ENCODE results near the gene EEFSEC. TPM values are rescaled to one million over a fixed set of nuclear protein-coding genes. Genes with fewer than 3 reads are reported as not detected.

Gene EEFSEC
- total and polyA plus RNA-seq, 4 donors: 9.8 to 20.1 (median 11.6) TPM

GRCh38 chr3:128207951-128208350 is 54.7 kb downstream of the EEFSEC start:
- peak overlapping the region in 1 of 2 donors; percentile 26 for H3K27ac ChIP-seq (ENCODE audit: low read depth in 1 of 2, low read length in 1 of 2)
- H3K4me3 ChIP-seq: no peak overlapping the region
- TF ChIP-seq CTCF (IDR thresholded peaks at IDR 0.05; ENCODE audit: control extremely low read depth, extremely low read depth): no peak
- ATAC-seq (ENCODE audit: insufficient read depth, low FRiP score): no peak
- 76 to 86% methylated on average over 7 of the region's 7 CpGs for WGBS, 2 donors
- H3K36me3 ChIP-seq (ENCODE audit: control insufficient read depth in 4 of 4, insufficient read depth in 4 of 4, low read length in 4 of 4): no peaks in the 10 kb centered on the region
- peaks cover 0 to 45% (median 16%) of the 10 kb centered on the region in 5 donors for H3K4me1 ChIP-seq (ENCODE audit: control insufficient read depth in 5 of 5, insufficient read depth in 5 of 5, low read length in 5 of 5)
- no peaks in the 10 kb centered on the region for H3K9me3 ChIP-seq (ENCODE audit: control insufficient read depth in 4 of 4, insufficient read depth in 3 of 4, low read length in 3 of 4)
- H3K9ac ChIP-seq (ENCODE audit: insufficient read depth in 1 of 2, low read length in 2 of 2): no peak overlapping the region
- no peaks in the 10 kb centered on the region for H3K27me3 ChIP-seq (ENCODE audit: control insufficient read depth in 3 of 3, insufficient read depth in 3 of 3, low read length in 2 of 3)
- peak in 2 of 3 donors; percentile 34 to 57 for DNase-seq

GRCh38 chr3:128210711-128211110 is 57.4 kb downstream of the EEFSEC start:
- no peak overlapping the region for H3K4me3 ChIP-seq

GRCh38 chr3:128214056-128214455 is 60.8 kb downstream of the EEFSEC start:
- WGBS, 2 donors: 92 to 99% methylated on average over 2 of the region's 2 CpGs
- Histone ChIP-seq H3K4me3 (no peak overlapping the region), H3K9ac (ENCODE audit: insufficient read depth in 1 of 2, low read length in 2 of 2) (no peak overlapping the region), H3K9me3 (ENCODE audit: control insufficient read depth in 4 of 4, insufficient read depth in 3 of 4, low read length in 3 of 4) (peaks cover 0 to 1% (median 0%) of the 10 kb centered on the region in 4 donors), H3K36me3 (ENCODE audit: control insufficient read depth in 4 of 4, insufficient read depth in 4 of 4, low read length in 4 of 4) (peaks cover 0 to under 1% (median 0%) of the 10 kb centered on the region in 4 donors), H3K4me1 (ENCODE audit: control insufficient read depth in 5 of 5, insufficient read depth in 5 of 5, low read length in 5 of 5) (peaks cover 0 to 45% (median 29%) of the 10 kb centered on the region in 5 donors), H3K27ac (ENCODE audit: low read depth in 1 of 2, low read length in 1 of 2) (no peak overlapping the region), H3K27me3 (ENCODE audit: control insufficient read depth in 3 of 3, insufficient read depth in 3 of 3, low read length in 2 of 3) (no peaks in the 10 kb centered on the region)
- ATAC-seq (ENCODE audit: insufficient read depth, low FRiP score) (no peak), DNase-seq (no peak)
- no peak for TF ChIP-seq CTCF (IDR thresholded peaks at IDR 0.05; ENCODE audit: control extremely low read depth, extremely low read depth)

More at GRCh38 chr3:128210711-128211110, 57.4 kb downstream of the EEFSEC start:
- H3K36me3 ChIP-seq (ENCODE audit: control insufficient read depth in 4 of 4, insufficient read depth in 4 of 4, low read length in 4 of 4): no peaks in the 10 kb centered on the region
- peaks cover 0 to 40% (median 16%) of the 10 kb centered on the region in 5 donors for H3K4me1 ChIP-seq (ENCODE audit: control insufficient read depth in 5 of 5, insufficient read depth in 5 of 5, low read length in 5 of 5)
- H3K9ac ChIP-seq (ENCODE audit: insufficient read depth in 1 of 2, low read length in 2 of 2): no peak overlapping the region
- H3K27me3 ChIP-seq (ENCODE audit: control insufficient read depth in 3 of 3, insufficient read depth in 3 of 3, low read length in 2 of 3): no peaks in the 10 kb centered on the region
- DNase-seq (no peak), ATAC-seq (ENCODE audit: insufficient read depth, low FRiP score) (no peak)
- WGBS, 2 donors: 89 to 94% methylated on average over 3 of the region's 3 CpGs
- TF ChIP-seq CTCF (IDR thresholded peaks at IDR 0.05; ENCODE audit: control extremely low read depth, extremely low read depth): no peak
- no peak overlapping the region for H3K27ac ChIP-seq (ENCODE audit: low read depth in 1 of 2, low read length in 1 of 2)
- H3K9me3 ChIP-seq (ENCODE audit: control insufficient read depth in 4 of 4, insufficient read depth in 3 of 4, low read length in 3 of 4): no peaks in the 10 kb centered on the region

GRCh38 chr3:128215290-128215689 is 62.0 kb downstream of the EEFSEC start:
- no peak for ATAC-seq (ENCODE audit: insufficient read depth, low FRiP score)
- H3K9me3 ChIP-seq (ENCODE audit: control insufficient read depth in 4 of 4, insufficient read depth in 3 of 4, low read length in 3 of 4): peaks cover 0 to 1% (median 0%) of the 10 kb centered on the region in 4 donors
- 95 to 100% methylated on average over 2 of the region's 2 CpGs for WGBS, 2 donors
- H3K36me3 ChIP-seq (ENCODE audit: control insufficient read depth in 4 of 4, insufficient read depth in 4 of 4, low read length in 4 of 4): peaks cover 0 to 4% (median 0%) of the 10 kb centered on the region in 4 donors
- H3K27ac ChIP-seq (ENCODE audit: low read depth in 1 of 2, low read length in 1 of 2): no peak overlapping the region
- no peak overlapping the region for H3K4me3 ChIP-seq
- no peaks in the 10 kb centered on the region for H3K27me3 ChIP-seq (ENCODE audit: control insufficient read depth in 3 of 3, insufficient read depth in 3 of 3, low read length in 2 of 3)
- H3K9ac ChIP-seq (ENCODE audit: insufficient read depth in 1 of 2, low read length in 2 of 2): no peak overlapping the region
- H3K4me1 ChIP-seq (ENCODE audit: control insufficient read depth in 5 of 5, insufficient read depth in 5 of 5, low read length in 5 of 5): peaks cover 0 to 45% (median 30%) of the 10 kb centered on the region in 5 donors
- TF ChIP-seq CTCF (IDR thresholded peaks at IDR 0.05; ENCODE audit: control extremely low read depth, extremely low read depth): no peak
- DNase-seq: no peak

Measured in lung (tissue), 12 donors.